ENCODE measurements around the gene KREMEN1. TPM values are rescaled to one million over a fixed set of nuclear protein-coding genes. Genes with fewer than 3 reads are reported as not detected.

The KREMEN1 gene
- total RNA-seq, 1 experiment from 2014 or later: 5.8 TPM

DNA sequence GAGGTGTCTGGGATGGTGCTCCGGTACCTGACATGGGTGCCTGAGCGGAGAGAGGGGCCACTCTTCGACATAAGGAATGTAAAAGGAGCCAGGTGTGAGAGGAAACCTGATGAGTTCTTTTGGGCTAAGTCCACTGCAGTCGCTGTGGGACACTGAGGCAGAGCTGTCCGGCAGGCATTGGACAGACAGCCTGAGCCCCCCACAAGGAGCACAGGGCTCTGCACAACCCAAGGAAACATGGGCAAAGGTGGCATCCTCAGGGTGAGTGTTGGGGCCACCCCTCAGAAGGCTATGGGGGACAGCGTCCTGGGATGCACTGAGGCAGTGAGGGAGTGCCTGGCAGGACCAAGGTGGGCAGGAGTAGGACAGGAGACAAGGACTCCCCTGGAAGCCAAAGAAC lies 75.2 kb downstream of the KREMEN1 start:
- ChIA-PET CTCF (no interaction called here), POLR2A (no interaction called here)
- TF ChIP-seq SMAD4 (CRISPR knock-in tag; IDR thresholded peaks at IDR 0.05) (no peak), ATF1 (CRISPR knock-in tag; IDR thresholded peaks at IDR 0.05) (no peak), ELF4 (CRISPR knock-in tag; IDR thresholded peaks at IDR 0.05; ENCODE audit: low read depth) (no peak), GTF2I (CRISPR knock-in tag; conservative IDR thresholded peaks at IDR 0.05) (no peak)
- DNase-seq (ENCODE audit: low spot score): no peak
- Mint-ChIP-seq H3K36me3 (no peaks in the 10 kb centered on the region), H3K9me3 (no peaks in the 10 kb centered on the region), H3K4me3 (no peak overlapping the region), H3K27me3 (ENCODE audit: low read depth) (no peaks in the 10 kb centered on the region), H3K4me1 (peaks cover 31% of the 10 kb centered on the region), H3K27ac (no peak overlapping the region)
- ATAC-seq: no peak

GRCh38 chr22:29148826-29149225 lies 76.0 kb downstream of the KREMEN1 start:
- ATAC-seq (no peak), DNase-seq (ENCODE audit: low spot score) (no peak)
- TF ChIP-seq, protein P1, sequence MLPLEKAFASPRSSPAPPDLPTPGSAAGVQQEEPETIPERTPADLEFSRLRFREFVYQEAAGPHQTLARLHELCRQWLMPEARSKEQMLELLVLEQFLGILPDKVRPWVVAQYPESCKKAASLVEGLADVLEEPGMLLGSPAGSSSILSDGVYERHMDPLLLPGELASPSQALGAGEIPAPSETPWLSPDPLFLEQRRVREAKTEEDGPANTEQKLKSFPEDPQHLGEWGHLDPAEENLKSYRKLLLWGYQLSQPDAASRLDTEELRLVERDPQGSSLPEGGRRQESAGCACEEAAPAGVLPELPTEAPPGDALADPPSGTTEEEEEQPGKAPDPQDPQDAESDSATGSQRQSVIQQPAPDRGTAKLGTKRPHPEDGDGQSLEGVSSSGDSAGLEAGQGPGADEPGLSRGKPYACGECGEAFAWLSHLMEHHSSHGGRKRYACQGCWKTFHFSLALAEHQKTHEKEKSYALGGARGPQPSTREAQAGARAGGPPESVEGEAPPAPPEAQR (CRISPR knock-in tag; IDR thresholded peaks at IDR 0.05): no peak
- no peak for TF ChIP-seq SOX15 (CRISPR knock-in tag; IDR thresholded peaks at IDR 0.05)
- no peak for TF ChIP-seq MXD4 (CRISPR knock-in tag; IDR thresholded peaks at IDR 0.05; ENCODE audit: borderline replicate concordance)
- TF ChIP-seq, protein P2, sequence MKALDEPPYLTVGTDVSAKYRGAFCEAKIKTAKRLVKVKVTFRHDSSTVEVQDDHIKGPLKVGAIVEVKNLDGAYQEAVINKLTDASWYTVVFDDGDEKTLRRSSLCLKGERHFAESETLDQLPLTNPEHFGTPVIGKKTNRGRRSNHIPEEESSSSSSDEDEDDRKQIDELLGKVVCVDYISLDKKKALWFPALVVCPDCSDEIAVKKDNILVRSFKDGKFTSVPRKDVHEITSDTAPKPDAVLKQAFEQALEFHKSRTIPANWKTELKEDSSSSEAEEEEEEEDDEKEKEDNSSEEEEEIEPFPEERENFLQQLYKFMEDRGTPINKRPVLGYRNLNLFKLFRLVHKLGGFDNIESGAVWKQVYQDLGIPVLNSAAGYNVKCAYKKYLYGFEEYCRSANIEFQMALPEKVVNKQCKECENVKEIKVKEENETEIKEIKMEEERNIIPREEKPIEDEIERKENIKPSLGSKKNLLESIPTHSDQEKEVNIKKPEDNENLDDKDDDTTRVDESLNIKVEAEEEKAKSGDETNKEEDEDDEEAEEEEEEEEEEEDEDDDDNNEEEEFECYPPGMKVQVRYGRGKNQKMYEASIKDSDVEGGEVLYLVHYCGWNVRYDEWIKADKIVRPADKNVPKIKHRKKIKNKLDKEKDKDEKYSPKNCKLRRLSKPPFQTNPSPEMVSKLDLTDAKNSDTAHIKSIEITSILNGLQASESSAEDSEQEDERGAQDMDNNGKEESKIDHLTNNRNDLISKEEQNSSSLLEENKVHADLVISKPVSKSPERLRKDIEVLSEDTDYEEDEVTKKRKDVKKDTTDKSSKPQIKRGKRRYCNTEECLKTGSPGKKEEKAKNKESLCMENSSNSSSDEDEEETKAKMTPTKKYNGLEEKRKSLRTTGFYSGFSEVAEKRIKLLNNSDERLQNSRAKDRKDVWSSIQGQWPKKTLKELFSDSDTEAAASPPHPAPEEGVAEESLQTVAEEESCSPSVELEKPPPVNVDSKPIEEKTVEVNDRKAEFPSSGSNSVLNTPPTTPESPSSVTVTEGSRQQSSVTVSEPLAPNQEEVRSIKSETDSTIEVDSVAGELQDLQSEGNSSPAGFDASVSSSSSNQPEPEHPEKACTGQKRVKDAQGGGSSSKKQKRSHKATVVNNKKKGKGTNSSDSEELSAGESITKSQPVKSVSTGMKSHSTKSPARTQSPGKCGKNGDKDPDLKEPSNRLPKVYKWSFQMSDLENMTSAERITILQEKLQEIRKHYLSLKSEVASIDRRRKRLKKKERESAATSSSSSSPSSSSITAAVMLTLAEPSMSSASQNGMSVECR (CRISPR knock-in tag; IDR thresholded peaks at IDR 0.05; ENCODE audit: borderline replicate concordance): no peak
- TF ChIP-seq PRRX2 (CRISPR knock-in tag; IDR thresholded peaks at IDR 0.05): no peak
- no peak for TF ChIP-seq MYBL2 (CRISPR knock-in tag; IDR thresholded peaks at IDR 0.05)
- no peak for TF ChIP-seq ZNF219 (CRISPR knock-in tag; IDR thresholded peaks at IDR 0.05; ENCODE audit: borderline replicate concordance)
- no peak for TF ChIP-seq FOXJ3 (CRISPR knock-in tag; IDR thresholded peaks at IDR 0.05; ENCODE audit: borderline replicate concordance)
- TF ChIP-seq RELA (CRISPR knock-in tag; IDR thresholded peaks at IDR 0.05; ENCODE audit: borderline replicate concordance): no peak
- Mint-ChIP-seq H3K4me3 (no peak overlapping the region), H3K27me3 (ENCODE audit: low read depth) (no peaks in the 10 kb centered on the region), H3K9me3 (no peaks in the 10 kb centered on the region), H3K27ac (no peak overlapping the region), H3K36me3 (no peaks in the 10 kb centered on the region), H3K4me1 (peaks cover 36% of the 10 kb centered on the region)
- ChIA-PET POLR2A (interaction anchor here (0.6 kb wide), 1 partner anchor 72 kb away, joined by 3 read pairs; no protein-coding TSS in a partner anchor), CTCF (interaction anchor here (0.7 to 1.3 kb wide), 2 partner anchors 14 to 96 kb away, joined by 3 read pairs; no protein-coding TSS in a partner anchor)

DNA sequence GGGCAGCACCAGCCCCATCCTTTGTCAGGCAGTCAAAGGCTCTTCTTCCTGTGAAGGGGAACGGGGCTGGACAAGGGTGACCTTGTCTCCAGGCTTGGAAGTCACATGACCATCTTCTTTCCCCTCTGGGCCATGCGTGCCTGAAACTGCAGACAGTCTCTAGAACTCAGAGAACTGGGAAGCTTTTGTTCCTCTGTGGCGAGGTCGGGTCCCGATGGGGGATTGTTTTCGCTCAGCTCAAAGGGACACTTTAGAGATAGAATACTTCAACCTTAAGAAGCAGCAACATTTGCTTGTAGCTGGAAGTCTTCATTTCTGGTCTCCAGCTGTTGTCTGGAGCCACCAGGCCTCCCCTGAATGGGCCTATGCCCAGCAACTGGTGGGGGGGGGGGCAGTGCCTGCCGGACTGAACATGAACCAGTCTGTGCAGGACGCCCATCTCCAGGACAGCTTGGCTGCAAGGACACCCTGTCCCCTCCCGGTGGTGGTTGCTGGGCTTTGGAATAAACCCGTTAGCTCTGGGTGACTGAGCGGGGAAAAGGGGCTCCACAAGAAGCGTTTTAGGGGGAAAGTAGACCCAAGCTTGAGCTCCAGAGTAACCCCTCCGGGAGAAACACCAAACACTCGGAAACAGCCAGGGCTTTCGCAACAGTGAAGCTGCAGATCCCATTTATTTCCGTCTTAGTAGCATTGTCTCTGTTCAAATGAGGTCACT lies 77.2 kb downstream of the KREMEN1 start:
- Mint-ChIP-seq H3K4me3 (no peak overlapping the region), H3K4me1 (peaks cover 46% of the 10 kb centered on the region), H3K27me3 (ENCODE audit: low read depth) (no peaks in the 10 kb centered on the region), H3K9me3 (no peaks in the 10 kb centered on the region), H3K27ac (no peak overlapping the region), H3K36me3 (no peaks in the 10 kb centered on the region)
- TF ChIP-seq ZNF263 (CRISPR knock-in tag; IDR thresholded peaks at IDR 0.05; ENCODE audit: low read depth): no peak
- TF ChIP-seq, protein P3, sequence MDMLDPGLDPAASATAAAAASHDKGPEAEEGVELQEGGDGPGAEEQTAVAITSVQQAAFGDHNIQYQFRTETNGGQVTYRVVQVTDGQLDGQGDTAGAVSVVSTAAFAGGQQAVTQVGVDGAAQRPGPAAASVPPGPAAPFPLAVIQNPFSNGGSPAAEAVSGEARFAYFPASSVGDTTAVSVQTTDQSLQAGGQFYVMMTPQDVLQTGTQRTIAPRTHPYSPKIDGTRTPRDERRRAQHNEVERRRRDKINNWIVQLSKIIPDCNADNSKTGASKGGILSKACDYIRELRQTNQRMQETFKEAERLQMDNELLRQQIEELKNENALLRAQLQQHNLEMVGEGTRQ (CRISPR knock-in tag; IDR thresholded peaks at IDR 0.05): peak; percentile 45; the same call in 1 of the 2 replicates
- ChIA-PET CTCF (interaction anchor here (0.7 to 1.3 kb wide), 3 partner anchors 55 to 236 kb away, joined by 3 read pairs; no protein-coding TSS in a partner anchor), POLR2A (no interaction called here)
- ATAC-seq (no peak), DNase-seq (ENCODE audit: low spot score) (no peak)

Data from WTC11 (cell line).